Muscle of leg (tissue), 11 donors: ENCODE results near the gene HNRNPU. TPM values are rescaled to one million over a fixed set of nuclear protein-coding genes. Genes with fewer than 3 reads are reported as not detected.

ENCODE experiments used
- DNase-seq: peaks from one replicate; pipeline ENCODE4 v3.0.0; 2013
- H3K27ac ChIP-seq: one replicate; pipeline ENCODE4 v1.5.1; 2013; ENCODE audit warnings: mild to moderate bottlenecking, low read length, control low read depth
- H3K27me3 ChIP-seq: one replicate; pipeline ENCODE4 v1.6.1; 2013; ENCODE audit warnings: low read length; ENCODE audit not compliant: control insufficient read depth, insufficient read depth
- H3K36me3 ChIP-seq: one replicate; pipeline ENCODE4 v1.6.1; 2013; ENCODE audit warnings: low read length; ENCODE audit not compliant: control insufficient read depth, insufficient read depth
- H3K4me1 ChIP-seq: one replicate; pipeline ENCODE4 v1.6.1; 2013; ENCODE audit warnings: low read length; ENCODE audit not compliant: control insufficient read depth, insufficient read depth
- H3K4me3 ChIP-seq: one replicate; pipeline ENCODE4 v1.5.1; 2013; ENCODE audit warnings: low read length, control low read depth
- H3K9me3 ChIP-seq: replicated peaks from 2 replicates; pipeline ENCODE4 v1.6.1; 2013; ENCODE audit warnings: low read depth, low read length; ENCODE audit not compliant: control insufficient read depth
- WGBS: methylation state at CpG from one replicate; pipeline ENCODE4 v1.1.5; 2013; ENCODE audit warnings: missing lambda C conversion rate; ENCODE audit not compliant: insufficient coverage; 5-methylcytosine and 5-hydroxymethylcytosine counted together
- polyA plus RNA-seq, 8 donors: library from polyadenylated mRNA; unstranded; fragments of 120-200 nt; gene quantifications; one replicate each; pipeline versions ENCODE4 v1.2.1 to v1.2.3, GENCODE V29; 2013; ENCODE audit warnings: inconsistent platforms in 1 of 8, low replicate concordance in 1 of 8; ENCODE audit not compliant: insufficient read length in 8 of 8, insufficient read depth in 1 of 8
- total RNA-seq: library from RNA; stranded (reverse); fragments of 120-200 nt; gene quantifications from one replicate; pipeline ENCODE4 v1.2.4, GENCODE V29; 2013

The HNRNPU gene
- total and polyA plus RNA-seq, 9 donors: 209 to 435 (median 366) TPM

- Histone ChIP-seq H3K27me3 (no peaks in the 10 kb centered on the region), H3K4me1 (no peaks in the 10 kb centered on the region), H3K9me3 (no peaks in the 10 kb centered on the region), H3K36me3 (peaks cover 51% of the 10 kb centered on the region), H3K4me3 (no peak overlapping the region), H3K27ac (no peak overlapping the region)
- WGBS: no CpG with 5 or more reads among the region's 5 CpGs
- DNase-seq: no peak
These were observed 10.2 kb downstream of the HNRNPU start for GRCh38 chr1:244854166-244854565.

GRCh38 chr1:244852694-244853093 is 11.6 kb downstream of the HNRNPU start:
- Histone ChIP-seq H3K36me3 (peaks cover 46% of the 10 kb centered on the region), H3K27me3 (no peaks in the 10 kb centered on the region), H3K4me1 (no peaks in the 10 kb centered on the region), H3K4me3 (no peak overlapping the region), H3K9me3 (no peaks in the 10 kb centered on the region), H3K27ac (no peak overlapping the region)
- no CpG with 5 or more reads among the region's 1 CpG for WGBS
- DNase-seq: no peak

GRCh38 chr1:244851546-244852231 is 12.7 kb downstream of the HNRNPU start:
- no CpG with 5 or more reads among the region's 4 CpGs for WGBS
- Histone ChIP-seq H3K9me3 (no peaks in the 10 kb centered on the region), H3K27me3 (no peaks in the 10 kb centered on the region), H3K4me1 (no peaks in the 10 kb centered on the region), H3K4me3 (no peak overlapping the region), H3K27ac (no peak overlapping the region), H3K36me3 (peaks cover 40% of the 10 kb centered on the region)
- DNase-seq: no peak

- no peak for DNase-seq
- Histone ChIP-seq H3K27me3 (no peaks in the 10 kb centered on the region), H3K4me1 (no peaks in the 10 kb centered on the region), H3K9me3 (no peaks in the 10 kb centered on the region), H3K27ac (no peak overlapping the region), H3K4me3 (no peak overlapping the region), H3K36me3 (peaks cover 39% of the 10 kb centered on the region)
- no CpG with 5 or more reads among the region's 2 CpGs for WGBS
These were observed 13.4 kb downstream of the HNRNPU start for GRCh38 chr1:244850896-244851295.

- no peak overlapping the region for H3K27ac ChIP-seq
- H3K36me3 ChIP-seq: peaks cover 38% of the 10 kb centered on the region
- DNase-seq: no peak
- no peaks in the 10 kb centered on the region for H3K27me3 ChIP-seq
- no peaks in the 10 kb centered on the region for H3K9me3 ChIP-seq
- no CpG with 5 or more reads among the region's 3 CpGs for WGBS
- no peaks in the 10 kb centered on the region for H3K4me1 ChIP-seq
- no peak overlapping the region for H3K4me3 ChIP-seq
These were observed 14.1 kb downstream of the HNRNPU start for GRCh38 chr1:244850099-244850852.

GRCh38 chr1:244849189-244849866 is 15.0 kb downstream of the HNRNPU start:
- no CpG with 5 or more reads among the region's 1 CpG for WGBS

GRCh38 chr1:244846653-244847052 is 17.7 kb downstream of the HNRNPU start:
- no CpG with 5 or more reads among the region's 6 CpGs for WGBS
- H3K4me3 ChIP-seq: no peak overlapping the region
- peaks cover 39% of the 10 kb centered on the region for H3K36me3 ChIP-seq
- no peak overlapping the region for H3K27ac ChIP-seq
- no peak for DNase-seq
- H3K27me3 ChIP-seq: no peaks in the 10 kb centered on the region
- no peaks in the 10 kb centered on the region for H3K9me3 ChIP-seq
- no peaks in the 10 kb centered on the region for H3K4me1 ChIP-seq

More at GRCh38 chr1:244849189-244849866, 15.0 kb downstream of the HNRNPU start:
- Histone ChIP-seq H3K27ac (no peak overlapping the region), H3K36me3 (peaks cover 39% of the 10 kb centered on the region), H3K4me3 (no peak overlapping the region), H3K9me3 (no peaks in the 10 kb centered on the region), H3K27me3 (no peaks in the 10 kb centered on the region), H3K4me1 (no peaks in the 10 kb centered on the region)
- DNase-seq: no peak

- H3K27ac ChIP-seq: no peak overlapping the region
- no peaks in the 10 kb centered on the region for H3K9me3 ChIP-seq
- H3K4me1 ChIP-seq: no peaks in the 10 kb centered on the region
- H3K36me3 ChIP-seq: peaks cover 42% of the 10 kb centered on the region
- 79% methylated on average over 6 of the region's 13 CpGs for WGBS
- no peak for DNase-seq
- H3K4me3 ChIP-seq: no peak overlapping the region
- H3K27me3 ChIP-seq: no peaks in the 10 kb centered on the region
These were observed 19.9 kb downstream of the HNRNPU start for GRCh38 chr1:244844155-244845121.

GRCh38 chr1:244843148-244843978 is 21.0 kb downstream of the HNRNPU start:
- Histone ChIP-seq H3K27ac (no peak overlapping the region), H3K27me3 (no peaks in the 10 kb centered on the region), H3K4me1 (no peaks in the 10 kb centered on the region), H3K9me3 (no peaks in the 10 kb centered on the region), H3K4me3 (no peak overlapping the region), H3K36me3 (peaks cover 43% of the 10 kb centered on the region)
- WGBS: no CpG with 5 or more reads among the region's 6 CpGs
- DNase-seq: no peak
